GM12878 (cell line): Measurements from ENCODE around the gene SGTB. TPM values are rescaled to one million over a fixed set of nuclear protein-coding genes. Genes with fewer than 3 reads are reported as not detected.

Experiments used
- ATAC-seq: fragments of 200-7000 bp; cut with Tn5 transposase; 3 replicates; pipeline ENCODE4 v1.9.1; 2020; ENCODE audit warnings: mild to moderate bottlenecking, moderate library complexity
- BruUV-seq: library from RNA; stranded (reverse); fragments of 400-500 nt; replicated peaks from 2 replicates; lab custom pipeline; 2021; lab: Mats Ljungman, UMichigan
- CTCF ChIA-PET: fragments of 300-600 bp; sonication (Branson Sonifier 250); formaldehyde crosslinking; extraction: SDS; loops from one replicate; lab custom pipeline; 2021; ENCODE audit warnings: inconsistent platforms; lab: Yijun Ruan, JAX
- POLR2A ChIA-PET: fragments of 350-600 bp; formaldehyde crosslinking; extraction: SDS; loops from one replicate; lab custom pipeline; 2021; ENCODE audit warnings: inconsistent platforms; lab: Charles Lee
- RAD21 ChIA-PET: fragments of 300-600 bp; sonication (Branson Sonifier 250); formaldehyde crosslinking; loops from one replicate; lab custom pipeline; 2023; ENCODE audit warnings: antibody characterized with exemption; ENCODE audit not compliant: unreplicated experiment; lab: Charles Lee
- SMC1A ChIA-PET: fragments of 300-600 bp; sonication (Branson Sonifier 250); formaldehyde crosslinking; loops from one replicate; lab custom pipeline; 2023; ENCODE audit not compliant: unreplicated experiment, uncharacterized antibody; lab: Charles Lee
- DNase-seq: peaks from one replicate; pipeline ENCODE4 v3.0.0-alpha.2; 2011; ENCODE audit warnings: low read depth, low spot score
- FAIRE-seq: peaks from 3 replicates; lab custom pipeline; 2011; peaks lifted over from hg19 to GRCh38; lab: Jason Lieb, UNC
- H2AFZ ChIP-seq: 2 replicates; pipeline ENCODE4 v1.6.0; 2011; ENCODE audit warnings: low read depth, low read length, control low read depth; ENCODE audit not compliant: control insufficient read depth
- H3K27ac ChIP-seq: 2 replicates; pipeline ENCODE4 v1.5.1; 2011; ENCODE audit warnings: control low read depth; ENCODE audit not compliant: control insufficient read depth, insufficient read depth
- H3K27me3 ChIP-seq, 2 experiments: replicated peaks in 1 of 2; 2 replicates each; pipeline versions ENCODE4 v1.6.0 to v1.6.1; 2011; ENCODE audit warnings: low read length in 1 of 2; ENCODE audit not compliant: control insufficient read depth in 2 of 2, insufficient read depth in 2 of 2
- H3K36me3 ChIP-seq, 2 experiments: 2 replicates each; pipeline ENCODE4 v1.5.1; 2011; ENCODE audit warnings: low read length in 1 of 2; ENCODE audit not compliant: control insufficient read depth in 2 of 2, insufficient read depth in 2 of 2
- H3K4me1 ChIP-seq: 2 replicates; pipeline ENCODE4 v1.6.1; 2011; ENCODE audit warnings: mild to moderate bottlenecking, low read length, moderate library complexity, mixed read lengths; ENCODE audit not compliant: control insufficient read depth, insufficient read depth
- H3K4me2 ChIP-seq: 2 replicates; pipeline ENCODE4 v1.6.0; 2011; ENCODE audit warnings: control low read depth; ENCODE audit not compliant: control insufficient read depth, insufficient read depth
- H3K4me3 ChIP-seq: fragments of 200-600 bp; sonication (generic); 2 replicates; pipeline ENCODE4 v1.5.1; 2016
- H3K79me2 ChIP-seq: 2 replicates; pipeline ENCODE4 v1.6.0; 2011; ENCODE audit warnings: low read length; ENCODE audit not compliant: control insufficient read depth, insufficient read depth
- H3K9ac ChIP-seq: 2 replicates; pipeline ENCODE4 v1.8.0; 2011; ENCODE audit warnings: low read length, control low read depth, mixed read lengths; ENCODE audit not compliant: control insufficient read depth, insufficient read depth
- H3K9me3 ChIP-seq: replicated peaks from 3 replicates; pipeline ENCODE4 v1.5.1; 2011; ENCODE audit warnings: mild to moderate bottlenecking, low read length; ENCODE audit not compliant: control insufficient read depth, insufficient read depth
- H4K20me1 ChIP-seq: 2 replicates; pipeline ENCODE4 v1.6.0; 2011; ENCODE audit not compliant: control insufficient read depth, insufficient read depth
- CBX3 ChIP-seq: fragments of 200-600 bp; sonication (generic); IDR thresholded peaks from 2 replicates; pipeline ENCODE4 v1.6.1; 2016; ENCODE audit warnings: low read depth, borderline replicate concordance
- GABPA ChIP-seq: IDR thresholded peaks from 2 replicates; pipeline ENCODE4 v1.6.1; 2014; ENCODE audit warnings: antibody characterized with exemption, low read depth, mild to moderate bottlenecking, inconsistent platforms
- JUNB ChIP-seq: IDR thresholded peaks from 2 replicates; pipeline ENCODE4 v1.6.1; 2016; ENCODE audit warnings: antibody characterized with exemption, mild to moderate bottlenecking
- MEF2B ChIP-seq: fragments of 450-650 bp; IDR thresholded peaks from 2 replicates; pipeline ENCODE4 v1.6.1; 2018; ENCODE audit warnings: mild to moderate bottlenecking, moderate library complexity; ENCODE audit not compliant: partially characterized antibody, poor library complexity, severe bottlenecking
- POLR2AphosphoS2 ChIP-seq: IDR thresholded peaks from 2 replicates; pipeline ENCODE4 v1.6.1; 2011; ENCODE audit warnings: low read depth, mild to moderate bottlenecking, low read length, improper control_type of control experiment, moderate library complexity
- RELB ChIP-seq: fragments of 450-650 bp; IDR thresholded peaks from 2 replicates; pipeline ENCODE4 v1.6.1; 2017; ENCODE audit warnings: low read depth, mild to moderate bottlenecking, moderate library complexity
- SPI1 ChIP-seq: IDR thresholded peaks from 2 replicates; pipeline ENCODE4 v1.6.1; 2011; ENCODE audit warnings: low read depth, mild to moderate bottlenecking, low read length, moderate library complexity, borderline replicate concordance; ENCODE audit not compliant: insufficient read depth
- WGBS: methylation state at CpG from one replicate; pipeline ENCODE4 v1.1.6; 2016; ENCODE audit warnings: low lambda C conversion rate; ENCODE audit not compliant: insufficient replicate concordance, insufficient coverage; ENCODE audit errors: missing lambda C conversion rate; 5-methylcytosine and 5-hydroxymethylcytosine counted together
- in situ Hi-C: fragments of 300-500 bp; cut with MboI; formaldehyde crosslinking; loops from 9 replicates; pipeline ENCODE4 v1.14.3; 2018; ENCODE audit warnings: mixed read lengths
- intact Hi-C: fragments of 100-400 bp; cut with micrococcal nuclease; formaldehyde crosslinking; loops from one replicate; pipeline ENCODE4 v1.14.2; 2022; ENCODE audit not compliant: unreplicated experiment
- polyA plus RNA-seq, 11 experiments: library from polyadenylated mRNA; depleted of rRNA in 4 of 11; unstranded in 6 of 11; stranded (reverse) in 5 of 11; fragments of >200 nt; fragmentation: Nextera tagmentation in 4 of 11; fragmentation: Illumina TruSeq in 1 of 11; extraction: Ambion mirVana in 4 of 11; extraction: Trizol in 1 of 11; gene quantifications; 1 replicate in 1 of 11; 2 replicates in 10 of 11; pipeline versions ENCODE4 v1.2.1 to v1.2.3, GENCODE V29; 2011 to 2016; ENCODE audit warnings: inconsistent platforms in 2 of 11, missing spikeins in 2 of 11, low read depth in 1 of 11
- total RNA-seq, 4 experiments: library from RNA; depleted of rRNA in 3 of 4; stranded (reverse); fragments of >200 nt in 3 of 4; fragmentation: Illumina TruSeq in 1 of 4; extraction: Trizol in 1 of 4; gene quantifications; 2 replicates each; pipeline versions ENCODE4 v1.2.1 to v1.2.3, GENCODE V29; 2013 to 2021
- TF ChIP-seq, protein P1 (sequence below): fragments of 450-650 bp; IDR thresholded peaks from 2 replicates; pipeline ENCODE4 v1.6.1; 2016; ENCODE audit warnings: mild to moderate bottlenecking
- TF ChIP-seq, protein P2 (sequence below): fragments of 450-650 bp; IDR thresholded peaks from 2 replicates; pipeline ENCODE4 v1.6.1; 2016; ENCODE audit warnings: mild to moderate bottlenecking

The SGTB gene
- total and polyA plus RNA-seq, 10 of the 15 experiments (the other 5 are each of a cell fraction or from before 2014, with no cell fraction given), result 1.0 to 7.8 (median 5.4) TPM

GRCh38 chr5:65721050-65721719 is 724 bp downstream of the SGTB start:
- DNase-seq, result no peak

More at GRCh38 chr5:65721050-65721719, 724 bp downstream of the SGTB start:
- H3K4me2 ChIP-seq, result peak overlapping the region; percentile 85
- H3K27me3 ChIP-seq, result no peaks in the 10 kb centered on the region
- H3K9me3 ChIP-seq, result no peaks in the 10 kb centered on the region
- RAD21 ChIA-PET, result interaction anchor here (0.8 to 1.9 kb wide), 6 partner anchors 8 to 203 kb away, joined by 3 to 5 read pairs (median 3); partner anchors contain the start of gene TRIM23
- CTCF ChIA-PET, result interaction anchor here (1.2 kb wide), 1 partner anchor 435 kb away, joined by 3 read pairs; no protein-coding TSS in a partner anchor
- peak; percentile 66 for ATAC-seq
- intact Hi-C loops, result loop anchor here (5.0 kb wide), 2 partner anchors 106 to 206 kb away; partner anchors contain the start of gene ERBIN
- no peaks in the 10 kb centered on the region for H4K20me1 ChIP-seq
- H2AFZ ChIP-seq, result peak overlapping the region; percentile 93
- TF ChIP-seq, protein P1, sequence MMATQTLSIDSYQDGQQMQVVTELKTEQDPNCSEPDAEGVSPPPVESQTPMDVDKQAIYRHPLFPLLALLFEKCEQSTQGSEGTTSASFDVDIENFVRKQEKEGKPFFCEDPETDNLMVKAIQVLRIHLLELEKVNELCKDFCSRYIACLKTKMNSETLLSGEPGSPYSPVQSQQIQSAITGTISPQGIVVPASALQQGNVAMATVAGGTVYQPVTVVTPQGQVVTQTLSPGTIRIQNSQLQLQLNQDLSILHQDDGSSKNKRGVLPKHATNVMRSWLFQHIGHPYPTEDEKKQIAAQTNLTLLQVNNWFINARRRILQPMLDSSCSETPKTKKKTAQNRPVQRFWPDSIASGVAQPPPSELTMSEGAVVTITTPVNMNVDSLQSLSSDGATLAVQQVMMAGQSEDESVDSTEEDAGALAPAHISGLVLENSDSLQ, result 0 out of 2 replicates have a peak, but pooled peaks have one; percentile 12
- TF ChIP-seq RELB (peak; percentile 28; the same call in 1 of the 2 replicates), MEF2B (no peak), GABPA (no peak), JUNB (peak; percentile 47), SPI1 (0 out of 2 replicates have a peak, but pooled peaks have one; percentile 12), CBX3 (no peak), POLR2AphosphoS2 (no peak)
- TF ChIP-seq, protein P2, sequence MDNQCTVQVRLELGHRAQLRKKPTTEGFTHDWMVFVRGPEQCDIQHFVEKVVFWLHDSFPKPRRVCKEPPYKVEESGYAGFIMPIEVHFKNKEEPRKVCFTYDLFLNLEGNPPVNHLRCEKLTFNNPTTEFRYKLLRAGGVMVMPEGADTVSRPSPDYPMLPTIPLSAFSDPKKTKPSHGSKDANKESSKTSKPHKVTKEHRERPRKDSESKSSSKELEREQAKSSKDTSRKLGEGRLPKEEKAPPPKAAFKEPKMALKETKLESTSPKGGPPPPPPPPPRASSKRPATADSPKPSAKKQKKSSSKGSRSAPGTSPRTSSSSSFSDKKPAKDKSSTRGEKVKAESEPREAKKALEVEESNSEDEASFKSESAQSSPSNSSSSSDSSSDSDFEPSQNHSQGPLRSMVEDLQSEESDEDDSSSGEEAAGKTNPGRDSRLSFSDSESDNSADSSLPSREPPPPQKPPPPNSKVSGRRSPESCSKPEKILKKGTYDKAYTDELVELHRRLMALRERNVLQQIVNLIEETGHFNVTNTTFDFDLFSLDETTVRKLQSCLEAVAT, result peak; percentile 57; the same call in 1 of the 2 replicates
- TF ChIP-seq, all 136 proteins: peak for 5
- BruUV-seq, result no TSS peak
- Histone ChIP-seq H3K27ac (peak overlapping the region; percentile 78), H3K36me3 (no peaks in the 10 kb centered on the region), H3K4me3 (peak overlapping the region; percentile 91), H3K9ac (peak overlapping the region; percentile 83), H3K4me1 (0 out of 2 replicates have a peak, but pooled peaks cover 3% of the 10 kb centered on the region), H3K79me2 (peaks cover 37% of the 10 kb centered on the region)
- under 1% methylated on average over 19 of the region's 19 CpGs for WGBS
- in situ Hi-C loops, result no loop called here
- POLR2A ChIA-PET, result interaction anchor here (0.6 to 2.0 kb wide), 7 partner anchors 10 to 205 kb away, joined by 3 to 17 read pairs (median 3); partner anchors contain the start of gene ERBIN
- FAIRE-seq, result no peak
- SMC1A ChIA-PET, result interaction anchor here (0.5 to 1.6 kb wide), 8 partner anchors 10 to 450 kb away, joined by 3 to 5 read pairs (median 4); partner anchors contain the start of gene TRIM23
